Measurements from ENCODE around the gene GCM1. TPM values are rescaled to one million over a fixed set of nuclear protein-coding genes. Genes with fewer than 3 reads are reported as not detected.

Gene GCM1
- total RNA-seq, 1 donor from 2014 or later = not detected

DNA sequence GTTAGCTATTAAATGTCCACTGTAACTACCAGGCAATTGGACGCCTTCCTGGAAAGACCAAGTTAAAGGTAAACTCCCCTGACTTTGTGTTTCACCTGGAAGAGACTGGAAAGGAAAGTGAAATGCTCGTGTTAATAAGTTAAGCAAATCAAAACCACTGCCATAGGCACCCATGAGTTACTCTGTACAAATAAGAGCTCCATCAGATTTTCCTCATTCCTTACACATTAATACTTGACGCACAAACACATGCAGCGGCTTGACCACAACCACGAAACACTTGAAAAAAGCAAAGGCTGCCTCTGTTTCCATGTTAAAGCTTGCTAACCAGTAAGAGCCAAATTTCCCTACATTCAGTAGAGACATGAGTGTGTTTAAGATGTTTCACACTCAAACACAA is 19.8 kb downstream of the GCM1 start:
- Mint-ChIP-seq H3K9me3 (ENCODE audit: unreplicated experiment) (no peaks in the 10 kb centered on the region), H3K27me3 (ENCODE audit: unreplicated experiment) (peaks cover 38% of the 10 kb centered on the region), H3K4me1 (ENCODE audit: unreplicated experiment) (no peaks in the 10 kb centered on the region), H3K4me3 (ENCODE audit: unreplicated experiment) (no peak overlapping the region), H3K27ac (ENCODE audit: unreplicated experiment) (no peak overlapping the region), H3K36me3 (ENCODE audit: unreplicated experiment) (no peaks in the 10 kb centered on the region)
- DNase-seq (ENCODE audit: extremely low spot score, unreplicated experiment) = no peak
- TF ChIP-seq, protein P1, sequence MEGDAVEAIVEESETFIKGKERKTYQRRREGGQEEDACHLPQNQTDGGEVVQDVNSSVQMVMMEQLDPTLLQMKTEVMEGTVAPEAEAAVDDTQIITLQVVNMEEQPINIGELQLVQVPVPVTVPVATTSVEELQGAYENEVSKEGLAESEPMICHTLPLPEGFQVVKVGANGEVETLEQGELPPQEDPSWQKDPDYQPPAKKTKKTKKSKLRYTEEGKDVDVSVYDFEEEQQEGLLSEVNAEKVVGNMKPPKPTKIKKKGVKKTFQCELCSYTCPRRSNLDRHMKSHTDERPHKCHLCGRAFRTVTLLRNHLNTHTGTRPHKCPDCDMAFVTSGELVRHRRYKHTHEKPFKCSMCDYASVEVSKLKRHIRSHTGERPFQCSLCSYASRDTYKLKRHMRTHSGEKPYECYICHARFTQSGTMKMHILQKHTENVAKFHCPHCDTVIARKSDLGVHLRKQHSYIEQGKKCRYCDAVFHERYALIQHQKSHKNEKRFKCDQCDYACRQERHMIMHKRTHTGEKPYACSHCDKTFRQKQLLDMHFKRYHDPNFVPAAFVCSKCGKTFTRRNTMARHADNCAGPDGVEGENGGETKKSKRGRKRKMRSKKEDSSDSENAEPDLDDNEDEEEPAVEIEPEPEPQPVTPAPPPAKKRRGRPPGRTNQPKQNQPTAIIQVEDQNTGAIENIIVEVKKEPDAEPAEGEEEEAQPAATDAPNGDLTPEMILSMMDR (IDR thresholded peaks at IDR 0.05) = no peak

DNA sequence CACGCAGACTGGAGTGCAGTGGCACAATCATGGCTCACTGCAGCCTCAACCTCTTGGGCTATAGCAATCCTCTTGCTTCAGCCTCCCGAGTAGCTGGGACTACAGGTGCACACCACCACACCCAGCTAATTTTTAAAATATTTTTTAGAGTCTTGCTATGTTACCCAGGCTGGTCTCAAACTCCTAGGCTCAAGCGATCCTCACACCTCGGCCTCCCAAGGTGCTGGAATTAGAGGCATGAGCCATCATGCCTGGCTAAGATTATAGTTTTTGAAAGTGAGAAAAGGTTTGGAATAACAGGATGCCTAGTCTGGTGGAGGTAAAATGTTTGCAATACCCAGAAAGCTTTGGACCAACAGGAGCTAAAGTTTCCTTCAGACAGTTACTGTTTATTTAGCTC is 23.4 kb downstream of the GCM1 start:
- Mint-ChIP-seq H3K9me3 (ENCODE audit: unreplicated experiment) (no peaks in the 10 kb centered on the region), H3K4me1 (ENCODE audit: unreplicated experiment) (peaks cover 6% of the 10 kb centered on the region), H3K4me3 (ENCODE audit: unreplicated experiment) (no peak overlapping the region), H3K27ac (ENCODE audit: unreplicated experiment) (no peak overlapping the region), H3K36me3 (ENCODE audit: unreplicated experiment) (no peaks in the 10 kb centered on the region), H3K27me3 (ENCODE audit: unreplicated experiment) (peaks cover 28% of the 10 kb centered on the region)
- no peak for DNase-seq (ENCODE audit: extremely low spot score, unreplicated experiment)
- TF ChIP-seq, protein P1 (IDR thresholded peaks at IDR 0.05) = no peak

DNA sequence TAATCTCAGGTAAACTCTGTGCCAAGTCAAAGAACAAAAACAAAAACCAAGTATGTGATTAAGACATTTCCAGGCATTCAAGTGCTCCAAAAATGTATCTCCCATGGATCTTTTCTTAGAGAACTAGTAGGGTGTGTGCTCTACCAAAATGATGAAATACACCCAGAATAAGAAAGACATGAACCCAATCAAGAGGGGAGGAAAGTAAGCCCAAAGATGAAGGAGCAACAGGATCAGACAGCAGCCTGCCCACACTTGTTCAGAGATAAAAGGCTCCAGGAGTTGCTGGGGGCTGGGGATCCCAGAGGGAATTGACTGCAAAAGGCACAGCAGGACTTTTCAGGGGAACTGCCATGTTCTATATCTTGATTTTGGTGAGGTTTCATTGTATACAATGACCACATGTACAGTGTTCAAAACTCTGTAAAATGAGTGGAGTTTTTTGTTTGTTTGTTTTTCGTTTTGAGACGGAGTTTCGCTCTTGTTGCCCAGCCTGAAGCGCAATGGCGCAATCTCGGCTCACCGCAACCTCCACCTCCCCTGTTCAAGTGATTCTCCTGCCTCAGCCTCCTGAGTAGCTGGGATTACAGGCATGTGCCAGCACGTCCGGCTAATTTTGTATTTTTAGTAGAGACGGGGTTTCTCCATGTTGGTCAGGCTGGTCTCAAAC is 24.4 kb downstream of the GCM1 start:
- TF ChIP-seq, protein P1 (IDR thresholded peaks at IDR 0.05) = no peak
- Mint-ChIP-seq H3K27ac (ENCODE audit: unreplicated experiment) (no peak overlapping the region), H3K4me1 (ENCODE audit: unreplicated experiment) (peaks cover 14% of the 10 kb centered on the region), H3K4me3 (ENCODE audit: unreplicated experiment) (no peak overlapping the region), H3K36me3 (ENCODE audit: unreplicated experiment) (no peaks in the 10 kb centered on the region), H3K9me3 (ENCODE audit: unreplicated experiment) (no peaks in the 10 kb centered on the region), H3K27me3 (ENCODE audit: unreplicated experiment) (peaks cover 22% of the 10 kb centered on the region)
- no peak for DNase-seq (ENCODE audit: extremely low spot score, unreplicated experiment)

DNA sequence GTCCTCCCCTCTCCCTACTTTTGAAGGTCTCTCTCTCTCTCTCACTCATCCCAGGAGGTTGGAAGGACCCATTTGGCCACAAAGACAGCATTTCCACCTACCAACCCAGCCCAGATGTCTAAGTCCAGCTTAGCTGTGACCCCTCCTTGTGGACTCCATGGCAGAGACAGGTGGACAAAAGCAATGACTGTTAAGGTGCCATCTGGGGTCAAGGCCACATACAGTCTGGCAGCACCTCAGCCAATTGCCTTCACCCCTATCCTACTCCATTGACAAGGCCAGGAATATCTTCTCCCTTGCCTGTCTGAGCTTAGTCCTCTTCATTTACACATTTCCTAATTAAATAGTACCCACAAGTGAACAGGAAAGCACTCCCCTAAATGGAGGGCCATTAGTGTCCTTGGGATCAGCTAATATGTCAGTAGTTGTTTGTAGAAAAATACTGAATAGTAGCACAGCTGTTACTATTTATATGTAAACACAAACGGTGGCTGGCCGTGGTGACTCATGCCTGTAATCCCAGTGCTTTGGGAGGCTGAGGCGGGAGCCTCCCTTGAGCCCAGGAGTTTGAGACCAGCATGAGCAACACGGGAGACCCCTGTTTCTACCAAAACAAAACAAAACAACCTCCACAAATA is 28.8 kb downstream of the GCM1 start:
- H3K4me3 Mint-ChIP-seq (ENCODE audit: unreplicated experiment) = no peak overlapping the region
- peak overlapping the region; percentile 53 for H3K27ac Mint-ChIP-seq (ENCODE audit: unreplicated experiment)
- H3K4me1 Mint-ChIP-seq (ENCODE audit: unreplicated experiment) = peaks cover 14% of the 10 kb centered on the region
- DNase-seq (ENCODE audit: extremely low spot score, unreplicated experiment) = no peak
- TF ChIP-seq, protein P1 (IDR thresholded peaks at IDR 0.05) = no peak
- no peaks in the 10 kb centered on the region for H3K36me3 Mint-ChIP-seq (ENCODE audit: unreplicated experiment)
- H3K27me3 Mint-ChIP-seq (ENCODE audit: unreplicated experiment) = peaks cover 5% of the 10 kb centered on the region
- peaks cover 7% of the 10 kb centered on the region for H3K9me3 Mint-ChIP-seq (ENCODE audit: unreplicated experiment)

DNA sequence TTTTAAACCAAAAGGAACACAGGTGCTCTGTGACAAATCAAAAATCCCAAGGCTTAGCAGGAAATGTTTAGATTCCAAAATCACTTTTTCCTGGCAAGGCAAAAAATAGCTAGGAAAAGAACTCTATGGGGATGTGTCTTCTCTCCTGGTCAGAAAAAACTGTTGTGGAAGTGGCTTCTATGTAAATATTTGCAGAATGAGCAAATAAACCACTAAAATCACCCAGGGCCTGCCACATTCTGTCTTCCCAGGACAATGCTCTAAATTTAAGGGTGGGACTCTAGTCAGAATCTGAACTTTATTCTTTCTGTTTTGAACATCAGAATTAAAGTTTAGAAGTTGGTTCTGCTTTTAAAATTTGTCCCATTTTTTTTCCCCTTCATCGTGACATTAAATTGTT is 29.3 kb downstream of the GCM1 start:
- peaks cover 8% of the 10 kb centered on the region for H3K9me3 Mint-ChIP-seq (ENCODE audit: unreplicated experiment)
- H3K27ac Mint-ChIP-seq (ENCODE audit: unreplicated experiment) = peak overlapping the region; percentile 53
- no peaks in the 10 kb centered on the region for H3K36me3 Mint-ChIP-seq (ENCODE audit: unreplicated experiment)
- no peak for DNase-seq (ENCODE audit: extremely low spot score, unreplicated experiment)
- TF ChIP-seq, protein P1 (IDR thresholded peaks at IDR 0.05) = no peak
- peaks cover 5% of the 10 kb centered on the region for H3K27me3 Mint-ChIP-seq (ENCODE audit: unreplicated experiment)
- H3K4me3 Mint-ChIP-seq (ENCODE audit: unreplicated experiment) = no peak overlapping the region
- peaks cover 14% of the 10 kb centered on the region for H3K4me1 Mint-ChIP-seq (ENCODE audit: unreplicated experiment)
